ENCODE data around the gene GRPR. TPM values are rescaled to one million over a fixed set of nuclear protein-coding genes. Genes with fewer than 3 reads are reported as not detected.
"Not testable (repeated sequence)": the region's sequence is repeated elsewhere in the genome, so short reads cannot be mapped to it uniquely, and the experiment has no call there.

GRPR gene
- total and polyA plus RNA-seq, 4 donors = 0.06 to 0.25 (median 0.20) TPM; not detected in 1

DNA sequence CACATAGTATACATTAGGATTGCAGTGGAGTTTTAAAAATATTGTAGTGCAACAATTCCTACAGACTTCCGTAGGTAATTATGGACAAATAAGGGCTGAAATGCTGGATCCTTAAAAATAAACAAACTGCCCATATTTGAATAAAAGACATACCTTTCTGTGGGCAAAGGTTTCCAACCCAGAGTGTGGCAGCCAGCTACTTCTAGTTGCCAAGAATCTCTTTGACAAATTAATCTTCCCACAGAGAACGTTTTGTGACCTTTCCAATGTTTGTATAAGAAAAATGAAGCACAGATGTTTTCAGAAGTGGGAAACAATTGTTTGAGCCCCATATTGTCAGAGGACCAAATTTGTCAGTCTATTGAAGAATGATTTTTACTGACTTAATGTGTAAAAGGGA is 21.1 kb downstream of the GRPR start:
- H3K27me3 ChIP-seq (ENCODE audit: control insufficient read depth in 3 of 3, insufficient read depth in 3 of 3, low read length in 2 of 3) = peaks cover 0 to 34% (median 11%) of the 10 kb centered on the region in 3 donors
- 49 to 55% methylated on average over 2 of the region's 2 CpGs for WGBS, 2 donors

DNA sequence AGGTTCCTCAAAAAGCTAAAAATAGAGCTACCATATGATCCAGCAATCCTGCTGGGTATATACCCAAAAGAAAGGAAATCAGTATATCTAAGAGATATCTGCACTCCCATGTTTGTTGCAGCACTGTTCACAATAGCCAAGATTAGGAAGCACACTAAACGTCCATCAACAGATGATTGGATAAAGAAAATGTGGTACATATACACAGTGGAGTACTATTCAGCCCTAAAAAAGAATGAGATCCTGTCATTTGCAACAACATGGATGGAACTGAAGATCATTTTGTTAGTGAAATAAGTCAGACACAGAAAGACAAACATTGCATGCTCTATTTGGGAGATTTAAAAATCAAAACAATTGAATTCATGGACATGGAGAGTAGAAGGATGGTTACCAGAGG is 21.7 kb downstream of the GRPR start:
- H3K36me3 ChIP-seq (ENCODE audit: control insufficient read depth in 4 of 4, insufficient read depth in 4 of 4, low read length in 4 of 4); ATAC-seq (ENCODE audit: insufficient read depth, low FRiP score); H3K4me3 ChIP-seq; H3K9ac ChIP-seq (ENCODE audit: insufficient read depth in 1 of 2, low read length in 2 of 2); H3K4me1 ChIP-seq (ENCODE audit: control insufficient read depth in 5 of 5, insufficient read depth in 5 of 5, low read length in 5 of 5); H3K27ac ChIP-seq (ENCODE audit: low read depth in 1 of 2, low read length in 1 of 2); H3K9me3 ChIP-seq (ENCODE audit: control insufficient read depth in 4 of 4, insufficient read depth in 3 of 4, low read length in 3 of 4); DNase-seq: not testable (repeated sequence)
- H3K27me3 ChIP-seq (ENCODE audit: control insufficient read depth in 3 of 3, insufficient read depth in 3 of 3, low read length in 2 of 3) = peaks cover 0 to 30% (median 11%) of the 10 kb centered on the region in 3 donors
- WGBS, 2 donors = 58 to 82% methylated on average over 1 of the region's 1 CpG

More for the DNA sequence above, 21.1 kb downstream of the GRPR start:
- Histone ChIP-seq H3K27ac (ENCODE audit: low read depth in 1 of 2, low read length in 1 of 2) (no peak overlapping the region), H3K36me3 (ENCODE audit: control insufficient read depth in 4 of 4, insufficient read depth in 4 of 4, low read length in 4 of 4) (no peaks in the 10 kb centered on the region), H3K4me3 (no peak overlapping the region), H3K9me3 (ENCODE audit: control insufficient read depth in 4 of 4, insufficient read depth in 3 of 4, low read length in 3 of 4) (no peaks in the 10 kb centered on the region), H3K4me1 (ENCODE audit: control insufficient read depth in 5 of 5, insufficient read depth in 5 of 5, low read length in 5 of 5) (no peaks in the 10 kb centered on the region), H3K9ac (ENCODE audit: insufficient read depth in 1 of 2, low read length in 2 of 2) (no peak overlapping the region)
- ATAC-seq (ENCODE audit: insufficient read depth, low FRiP score) (no peak), DNase-seq (no peak)
- TF ChIP-seq, protein P1, sequence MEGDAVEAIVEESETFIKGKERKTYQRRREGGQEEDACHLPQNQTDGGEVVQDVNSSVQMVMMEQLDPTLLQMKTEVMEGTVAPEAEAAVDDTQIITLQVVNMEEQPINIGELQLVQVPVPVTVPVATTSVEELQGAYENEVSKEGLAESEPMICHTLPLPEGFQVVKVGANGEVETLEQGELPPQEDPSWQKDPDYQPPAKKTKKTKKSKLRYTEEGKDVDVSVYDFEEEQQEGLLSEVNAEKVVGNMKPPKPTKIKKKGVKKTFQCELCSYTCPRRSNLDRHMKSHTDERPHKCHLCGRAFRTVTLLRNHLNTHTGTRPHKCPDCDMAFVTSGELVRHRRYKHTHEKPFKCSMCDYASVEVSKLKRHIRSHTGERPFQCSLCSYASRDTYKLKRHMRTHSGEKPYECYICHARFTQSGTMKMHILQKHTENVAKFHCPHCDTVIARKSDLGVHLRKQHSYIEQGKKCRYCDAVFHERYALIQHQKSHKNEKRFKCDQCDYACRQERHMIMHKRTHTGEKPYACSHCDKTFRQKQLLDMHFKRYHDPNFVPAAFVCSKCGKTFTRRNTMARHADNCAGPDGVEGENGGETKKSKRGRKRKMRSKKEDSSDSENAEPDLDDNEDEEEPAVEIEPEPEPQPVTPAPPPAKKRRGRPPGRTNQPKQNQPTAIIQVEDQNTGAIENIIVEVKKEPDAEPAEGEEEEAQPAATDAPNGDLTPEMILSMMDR (IDR thresholded peaks at IDR 0.05; ENCODE audit: control extremely low read depth, extremely low read depth) = no peak

DNA sequence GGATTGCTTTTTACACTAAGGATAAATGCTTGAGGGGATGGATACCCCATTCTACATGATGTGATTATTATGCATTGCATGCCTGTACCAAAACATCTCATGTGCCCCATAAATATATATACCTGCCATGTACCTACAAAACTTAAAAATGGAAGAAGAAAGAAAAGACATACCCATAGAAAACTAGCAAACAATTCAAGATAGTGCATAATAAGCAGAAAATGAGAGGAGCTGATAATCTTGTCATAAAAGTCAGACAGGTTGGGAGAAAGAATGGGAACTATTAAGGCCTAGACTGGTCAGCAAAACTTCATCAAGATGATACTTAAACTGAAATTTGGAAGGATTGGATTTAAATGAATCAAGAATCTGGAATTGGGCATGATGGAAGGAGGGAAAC is 22.3 kb downstream of the GRPR start:
- H3K9me3 ChIP-seq (ENCODE audit: control insufficient read depth in 4 of 4, insufficient read depth in 3 of 4, low read length in 3 of 4) = peaks cover 0 to 2% (median 0%) of the 10 kb centered on the region in 4 donors
- no peak overlapping the region for H3K9ac ChIP-seq (ENCODE audit: insufficient read depth in 1 of 2, low read length in 2 of 2)
- H3K36me3 ChIP-seq (ENCODE audit: control insufficient read depth in 4 of 4, insufficient read depth in 4 of 4, low read length in 4 of 4) = no peaks in the 10 kb centered on the region
- peaks cover 0 to 35% (median 11%) of the 10 kb centered on the region in 3 donors for H3K27me3 ChIP-seq (ENCODE audit: control insufficient read depth in 3 of 3, insufficient read depth in 3 of 3, low read length in 2 of 3)
- H3K4me1 ChIP-seq (ENCODE audit: control insufficient read depth in 5 of 5, insufficient read depth in 5 of 5, low read length in 5 of 5) = no peaks in the 10 kb centered on the region
- DNase-seq = no peak
- no peak for ATAC-seq (ENCODE audit: insufficient read depth, low FRiP score)
- TF ChIP-seq, protein P1 (IDR thresholded peaks at IDR 0.05; ENCODE audit: control extremely low read depth, extremely low read depth) = no peak
- H3K27ac ChIP-seq (ENCODE audit: low read depth in 1 of 2, low read length in 1 of 2) = no peak overlapping the region
- no peak overlapping the region for H3K4me3 ChIP-seq

DNA sequence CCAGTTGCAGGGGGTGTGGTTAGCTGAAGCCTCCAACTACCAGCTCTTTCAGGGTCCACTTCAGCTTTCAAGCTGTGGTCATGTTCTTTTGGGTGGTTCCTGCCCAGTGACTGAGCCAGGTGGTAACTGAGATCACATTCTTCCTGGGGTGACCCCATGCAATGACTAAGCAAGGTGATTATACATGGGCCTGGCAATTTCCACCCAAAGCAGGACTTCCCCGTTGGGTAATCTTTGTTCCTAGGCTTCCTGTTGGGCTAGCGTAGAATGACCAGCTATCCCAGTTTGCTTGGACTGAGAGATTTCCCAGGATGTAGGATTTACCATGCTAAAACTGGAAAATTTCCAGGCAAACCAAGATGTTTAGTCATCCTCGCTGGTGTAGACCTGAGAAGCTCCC is 25.5 kb downstream of the GRPR start:
- TF ChIP-seq, protein P1 (IDR thresholded peaks at IDR 0.05; ENCODE audit: control extremely low read depth, extremely low read depth) = no peak
- ATAC-seq (ENCODE audit: insufficient read depth, low FRiP score) (no peak), DNase-seq (no peak)
- H3K27me3 ChIP-seq (ENCODE audit: control insufficient read depth in 3 of 3, insufficient read depth in 3 of 3, low read length in 2 of 3) = peaks cover 0 to 53% (median 8%) of the 10 kb centered on the region in 3 donors
- no peak overlapping the region for H3K27ac ChIP-seq (ENCODE audit: low read depth in 1 of 2, low read length in 1 of 2)
- no peak overlapping the region for H3K4me3 ChIP-seq
- 72 to 80% methylated on average over 3 of the region's 3 CpGs for WGBS, 2 donors
- H3K9me3 ChIP-seq (ENCODE audit: control insufficient read depth in 4 of 4, insufficient read depth in 3 of 4, low read length in 3 of 4) = peaks cover 0 to 5% (median 0%) of the 10 kb centered on the region in 4 donors
- no peak overlapping the region for H3K9ac ChIP-seq (ENCODE audit: insufficient read depth in 1 of 2, low read length in 2 of 2)
- H3K4me1 ChIP-seq (ENCODE audit: control insufficient read depth in 5 of 5, insufficient read depth in 5 of 5, low read length in 5 of 5) = no peaks in the 10 kb centered on the region
- H3K36me3 ChIP-seq (ENCODE audit: control insufficient read depth in 4 of 4, insufficient read depth in 4 of 4, low read length in 4 of 4) = no peaks in the 10 kb centered on the region
